IMR-90 (cell line): ENCODE measurements around the gene MECP2. TPM values are rescaled to one million over a fixed set of nuclear protein-coding genes. Genes with fewer than 3 reads are reported as not detected.

Experiments used
- ATAC-seq: fragments of 200-7000 bp; cut with Tn5 transposase; 2 replicates; pipeline ENCODE4 v1.9.1; 2020; ENCODE audit warnings: low read depth, mild to moderate bottlenecking, moderate library complexity
- BruUV-seq: library from RNA; stranded (reverse); fragments of 400-500 nt; replicated peaks from 2 replicates; lab custom pipeline; 2021; lab: Mats Ljungman, UMichigan
- CTCF ChIA-PET: fragments of 300-600 bp; formaldehyde crosslinking; extraction: SDS; loops from one replicate; lab custom pipeline; 2021; ENCODE audit warnings: antibody characterized with exemption; lab: Yijun Ruan, JAX
- POLR2A ChIA-PET: fragments of 300-600 bp; sonication (Branson Sonifier 250); formaldehyde crosslinking; loops from one replicate; lab custom pipeline; 2022; ENCODE audit warnings: antibody characterized with exemption; ENCODE audit not compliant: unreplicated experiment; lab: Charles Lee
- DNase-seq: peaks from one replicate; pipeline ENCODE4 v3.0.0; 2013
- H2AFZ ChIP-seq: replicated peaks from 2 replicates; pipeline ENCODE3; 2013; ENCODE audit warnings: low read length, mild to moderate bottlenecking; ENCODE audit not compliant: poor library complexity
- H2AK5ac ChIP-seq: 2 replicates; pipeline ENCODE4 v1.6.1; 2013; ENCODE audit warnings: low read depth, low read length, inconsistent platforms
- H2AK9ac ChIP-seq: replicated peaks from 2 replicates; pipeline ENCODE3; 2013; ENCODE audit warnings: mild to moderate bottlenecking, low read depth, low read length, moderate library complexity; ENCODE audit not compliant: poor library complexity
- H2BK120ac ChIP-seq: 2 replicates; pipeline ENCODE4 v1.6.1; 2013; ENCODE audit warnings: low read depth, low read length, inconsistent platforms
- H2BK15ac ChIP-seq: 3 replicates; pipeline ENCODE4 v1.6.1; 2013; ENCODE audit warnings: low read depth, low read length, inconsistent platforms
- H2BK20ac ChIP-seq: 2 replicates; pipeline ENCODE4 v1.6.1; 2013; ENCODE audit warnings: low read depth, mild to moderate bottlenecking, inconsistent platforms, low read length, moderate library complexity
- H2BK5ac ChIP-seq: 2 replicates; pipeline ENCODE4 v1.6.1; 2013; ENCODE audit warnings: mild to moderate bottlenecking, low read depth, low read length, inconsistent platforms; ENCODE audit not compliant: poor library complexity, severe bottlenecking
- H3K14ac ChIP-seq: replicated peaks from 2 replicates; pipeline ENCODE4 v1.6.1; 2013; ENCODE audit warnings: low read depth, low read length, inconsistent platforms
- H3K18ac ChIP-seq: 2 replicates; pipeline ENCODE4 v1.6.1; 2013; ENCODE audit warnings: low read depth, low read length, control low read depth
- H3K23ac ChIP-seq: 2 replicates; pipeline ENCODE4 v1.6.1; 2013; ENCODE audit warnings: low read depth, low read length, inconsistent platforms
- H3K27ac ChIP-seq: 2 replicates; pipeline ENCODE4 v1.5.1; 2013; ENCODE audit warnings: mild to moderate bottlenecking, control low read depth, low read length; ENCODE audit not compliant: insufficient read depth
- H3K27me3 ChIP-seq: 2 replicates; pipeline ENCODE4 v1.6.1; 2013; ENCODE audit warnings: low read length; ENCODE audit not compliant: control insufficient read depth, insufficient read depth
- H3K36me3 ChIP-seq: 2 replicates; pipeline ENCODE4 v1.6.1; 2013; ENCODE audit warnings: low read length, mixed read lengths; ENCODE audit not compliant: control insufficient read depth, insufficient read depth
- H3K4ac ChIP-seq: 2 replicates; pipeline ENCODE4 v1.6.1; 2013; ENCODE audit warnings: low read depth, low read length, inconsistent platforms
- H3K4me1 ChIP-seq: 2 replicates; pipeline ENCODE4 v1.6.1; 2013; ENCODE audit warnings: low read length, mixed read lengths; ENCODE audit not compliant: control insufficient read depth, insufficient read depth
- H3K4me2 ChIP-seq: 2 replicates; pipeline ENCODE4 v1.6.1; 2013; ENCODE audit warnings: low read depth, mild to moderate bottlenecking, control low read depth, low read length, moderate library complexity
- H3K4me3 ChIP-seq: 2 replicates; pipeline ENCODE4 v1.5.1; 2013; ENCODE audit warnings: low read depth, mild to moderate bottlenecking, control low read depth, low read length, moderate library complexity; ENCODE audit not compliant: insufficient read depth
- H3K56ac ChIP-seq: 2 replicates; pipeline ENCODE4 v1.6.1; 2013; ENCODE audit warnings: low read length, inconsistent platforms; ENCODE audit not compliant: insufficient read depth; ENCODE audit errors: extremely low read depth
- H3K79me1 ChIP-seq, 2 experiments: 2 replicates each; pipeline ENCODE4 v1.6.1; 2013; ENCODE audit warnings: low read length in 2 of 2, inconsistent platforms in 1 of 2, low read depth in 1 of 2
- H3K9ac ChIP-seq: 2 replicates; pipeline ENCODE4 v1.6.1; 2013; ENCODE audit warnings: low read depth, low read length, control low read depth
- H3K9me1 ChIP-seq: 2 replicates; pipeline ENCODE4 v1.6.1; 2013; ENCODE audit warnings: low read length, inconsistent platforms; ENCODE audit not compliant: insufficient read depth
- H3K9me3 ChIP-seq: 2 replicates; pipeline ENCODE4 v1.6.1; 2013; ENCODE audit warnings: low read length; ENCODE audit not compliant: control insufficient read depth, insufficient read depth
- H4K20me1 ChIP-seq: 2 replicates; pipeline ENCODE4 v1.6.1; 2013; ENCODE audit warnings: low read length, inconsistent platforms; ENCODE audit not compliant: insufficient read depth
- H4K5ac ChIP-seq: 2 replicates; pipeline ENCODE4 v1.6.1; 2013; ENCODE audit warnings: mild to moderate bottlenecking, low read depth, low read length, control low read depth
- H4K8ac ChIP-seq, 2 experiments: 2 replicates each; pipeline ENCODE4 v1.6.1; 2013; ENCODE audit warnings: low read depth in 2 of 2, low read length in 2 of 2, control low read depth in 1 of 2, inconsistent platforms in 1 of 2
- H4K91ac ChIP-seq: 2 replicates; pipeline ENCODE4 v1.6.1; 2013; ENCODE audit warnings: low read depth, low read length, inconsistent platforms; ENCODE audit not compliant: insufficient read depth
- BHLHE40 ChIP-seq: fragments of 150-350 bp; IDR thresholded peaks from 2 replicates; pipeline ENCODE4 v1.6.1; 2016; ENCODE audit warnings: mild to moderate bottlenecking, low read depth, low read length
- CEBPB ChIP-seq: IDR thresholded peaks from 2 replicates; pipeline ENCODE4 v1.6.1; 2012; ENCODE audit warnings: low read depth, low read length, improper control_type of control experiment
- CHD1 ChIP-seq: IDR thresholded peaks from 2 replicates; pipeline ENCODE4 v1.6.1; 2012; ENCODE audit warnings: low read depth, low read length, improper control_type of control experiment
- CTCF ChIP-seq: conservative IDR thresholded peaks from 2 replicates; pipeline ENCODE4 v1.5.1; 2012; ENCODE audit warnings: mild to moderate bottlenecking, low read depth, low read length, improper control_type of control experiment
- ELK1 ChIP-seq: fragments of 150-350 bp; IDR thresholded peaks from 2 replicates; pipeline ENCODE4 v1.6.1; 2016; ENCODE audit warnings: low read depth, mild to moderate bottlenecking, low read length, moderate library complexity, borderline replicate concordance
- FOS ChIP-seq: fragments of 150-350 bp; IDR thresholded peaks from 2 replicates; pipeline ENCODE4 v1.6.1; 2016; ENCODE audit warnings: low read depth, low read length
- MAFK ChIP-seq: IDR thresholded peaks from 2 replicates; pipeline ENCODE4 v1.6.1; 2012; ENCODE audit warnings: low read depth, low read length, improper control_type of control experiment
- MAZ ChIP-seq: IDR thresholded peaks from 2 replicates; pipeline ENCODE4 v1.6.1; 2012; ENCODE audit warnings: low read depth, mild to moderate bottlenecking, low read length, improper control_type of control experiment, moderate library complexity, borderline replicate concordance
- MXI1 ChIP-seq: IDR thresholded peaks from 2 replicates; pipeline ENCODE4 v1.6.1; 2012; ENCODE audit warnings: low read depth, mild to moderate bottlenecking, low read length, moderate library complexity, borderline replicate concordance
- POLR2A ChIP-seq: IDR thresholded peaks from 2 replicates; pipeline ENCODE4 v1.6.1; 2012; ENCODE audit warnings: mild to moderate bottlenecking, low read depth, low read length
- RAD21 ChIP-seq: IDR thresholded peaks from 2 replicates; pipeline ENCODE4 v1.6.1; 2012; ENCODE audit warnings: low read length, improper control_type of control experiment
- RCOR1 ChIP-seq: IDR thresholded peaks from 2 replicates; pipeline ENCODE4 v1.6.1; 2012; ENCODE audit warnings: mild to moderate bottlenecking, low read length, improper control_type of control experiment; ENCODE audit not compliant: insufficient replicate concordance
- RFX5 ChIP-seq: IDR thresholded peaks from 2 replicates; pipeline ENCODE4 v1.8.0; 2012; ENCODE audit warnings: low read depth, mild to moderate bottlenecking, low read length, moderate library complexity
- SMC3 ChIP-seq: fragments of 150-350 bp; IDR thresholded peaks from 2 replicates; pipeline ENCODE4 v1.6.1; 2016; ENCODE audit warnings: low read depth, mild to moderate bottlenecking, antibody characterized with exemption, low read length, moderate library complexity
- USF2 ChIP-seq: fragments of 150-350 bp; IDR thresholded peaks from 2 replicates; pipeline ENCODE4 v1.6.1; 2017; ENCODE audit warnings: mild to moderate bottlenecking, antibody characterized with exemption, low read length, low read depth
- WGBS, 2 experiments: methylation state at CpG; one replicate each; pipeline versions ENCODE4 v1.1.5 to v1.1.7; 2013; ENCODE audit warnings: missing lambda C conversion rate in 2 of 2; ENCODE audit not compliant: insufficient read length in 1 of 2; ENCODE audit errors: extremely low coverage in 2 of 2; 5-methylcytosine and 5-hydroxymethylcytosine counted together
- dilution Hi-C: fragments of 300-500 bp; cut with HindIII; formaldehyde crosslinking; loops from one replicate; pipeline ENCODE4 v1.14.3; 2018; ENCODE audit warnings: low sequenced_read_pairs; ENCODE audit not compliant: unreplicated experiment
- in situ Hi-C: fragments of 300-500 bp; cut with MboI; formaldehyde crosslinking; loops from 3 replicates; pipeline ENCODE4 v1.14.3; 2019; ENCODE audit warnings: low sequenced_read_pairs, inconsistent platforms, mixed read lengths
- intact Hi-C: fragments of 100-400 bp; cut with micrococcal nuclease; formaldehyde crosslinking; loops from 2 replicates; pipeline ENCODE4 v1.10.0; 2022
- polyA plus RNA-seq, 3 experiments: library from polyadenylated mRNA; depleted of rRNA; stranded (reverse); fragments of >200 nt; gene quantifications; 2 replicates each; pipeline ENCODE4 v1.2.3, GENCODE V29; 2012; ENCODE audit warnings: low replicate concordance in 1 of 3
- total RNA-seq: library from RNA; depleted of rRNA; stranded (reverse); fragments of >200 nt; gene quantifications from 2 replicates; pipeline ENCODE4 v1.2.3, GENCODE V29; 2012

The MECP2 gene
- total and polyA plus RNA-seq, 2 of the 4 experiments (the other 2 are of a cell fraction) = 8.4 to 10.1 TPM

- H3K56ac ChIP-seq = no peak overlapping the region
- no peaks in the 10 kb centered on the region for H3K9me1 ChIP-seq
- no peak overlapping the region for H3K18ac ChIP-seq
- no peak overlapping the region for H4K91ac ChIP-seq
- no peak overlapping the region for H3K27ac ChIP-seq
- no peak overlapping the region for H4K5ac ChIP-seq
- H4K8ac ChIP-seq = no peak overlapping the region
- no peaks in the 10 kb centered on the region for H3K9me3 ChIP-seq
- BruUV-seq = no TSS peak
- DNase-seq = no peak
- 86% methylated on average over 12 of the region's 26 CpGs; no CpG with 5 or more reads in 1 of the 2 experiments for WGBS, 2 experiments
- ChIA-PET POLR2A (interaction anchor here (0.7 kb wide), 1 partner anchor 47 kb away, joined by 6 read pairs; no protein-coding TSS in a partner anchor), CTCF (interaction anchor here (0.7 kb wide), 1 partner anchor 102 kb away, joined by 5 read pairs; no protein-coding TSS in a partner anchor)
- no peak overlapping the region for H2BK120ac ChIP-seq
- no peak overlapping the region for H2BK15ac ChIP-seq
- H3K4me3 ChIP-seq = no peak overlapping the region
- H2AFZ ChIP-seq = no peak overlapping the region
- H2AK9ac ChIP-seq = peak overlapping the region; percentile 97
- in situ Hi-C loops = no loop called here
- H2BK5ac ChIP-seq = no peak overlapping the region
- H3K14ac ChIP-seq = no peak overlapping the region
- H3K23ac ChIP-seq = peak overlapping the region; percentile 71; the same call in 1 of the 2 replicates
- no peaks in the 10 kb centered on the region for H3K27me3 ChIP-seq
- H3K36me3 ChIP-seq = peaks cover 20% of the 10 kb centered on the region
- no peak overlapping the region for H3K9ac ChIP-seq
- peaks cover 0 to 20% of the 10 kb centered on the region in 2 experiments; a peak in 2 of 4 replicates for H3K79me1 ChIP-seq
- H3K4ac ChIP-seq = no peak overlapping the region
- intact Hi-C loops = no loop called here
- no peak overlapping the region for H2BK20ac ChIP-seq
- peak overlapping the region; percentile 19; the same call in 1 of the 2 replicates for H3K4me2 ChIP-seq
- H2AK5ac ChIP-seq = 0 out of 2 replicates have a peak overlapping the region, but pooled peaks have one; percentile 33
- H4K20me1 ChIP-seq = no peaks in the 10 kb centered on the region
- H3K4me1 ChIP-seq = peaks cover 20% of the 10 kb centered on the region
- no peak for ATAC-seq
- dilution Hi-C loops = no loop called here
- TF ChIP-seq CEBPB = no peak
- TF ChIP-seq RCOR1 = no peak
- no peak for TF ChIP-seq SMC3
- TF ChIP-seq MAZ = no peak
- TF ChIP-seq RFX5 = no peak
- no peak for TF ChIP-seq ELK1
- TF ChIP-seq CHD1 = no peak
- TF ChIP-seq CTCF = no peak
- TF ChIP-seq USF2 = no peak
- no peak for TF ChIP-seq FOS
- TF ChIP-seq MAFK = no peak
- no peak for TF ChIP-seq BHLHE40
- TF ChIP-seq POLR2A = no peak
- TF ChIP-seq MXI1 = no peak
- no peak for TF ChIP-seq RAD21
Observed at GRCh38 chrX:154017766-154018517, 79.6 kb downstream of the MECP2 start.
